Activated T-helper 2 cell treated with anti-CD3 and anti-CD28 coated beads, Interferon-gamma antibody, Interleukin-2, Interleukin-4, amounts not matched to agents 10 μg/mL and 5 μg/mL and 100 μg/mL, durations not matched to agents 14 hours and 24 hours and 36 hours (primary cell): ENCODE data around the gene SELENOP. TPM values are rescaled to one million over a fixed set of nuclear protein-coding genes. Genes with fewer than 3 reads are reported as not detected.
"Not testable (repeated sequence)": the region's sequence is repeated elsewhere in the genome, so short reads cannot be mapped to it uniquely, and the experiment has no call there.

Experiments
- DNase-seq: peaks from one replicate; pipeline ENCODE4 v3.0.0; 2021; ENCODE audit warnings: low spot score
- H3K27ac Mint-ChIP-seq: one replicate; pipeline ENCODE4 v1.8.0; 2021; ENCODE audit warnings: mixed read lengths
- H3K27me3 Mint-ChIP-seq: one replicate; pipeline ENCODE4 v1.8.0; 2021; ENCODE audit warnings: low read depth, mixed read lengths
- H3K36me3 Mint-ChIP-seq: one replicate; pipeline ENCODE4 v1.8.0; 2021; ENCODE audit warnings: low read depth, mixed read lengths
- H3K4me1 Mint-ChIP-seq: one replicate; pipeline ENCODE4 v1.8.0; 2021; ENCODE audit warnings: low read depth, mixed read lengths
- H3K4me3 Mint-ChIP-seq: one replicate; pipeline ENCODE4 v1.8.0; 2021; ENCODE audit warnings: low read depth, mild to moderate bottlenecking, moderate library complexity, mixed read lengths
- H3K9me3 Mint-ChIP-seq: one replicate; pipeline ENCODE4 v1.8.0; 2021; ENCODE audit warnings: mixed read lengths
- intact Hi-C: fragments of 100-400 bp; cut with micrococcal nuclease; formaldehyde crosslinking; loops from one replicate; pipeline ENCODE4 v1.15.1; 2023
- total RNA-seq: library from RNA; stranded (reverse); gene quantifications from 2 replicates; pipeline ENCODE4 v1.2.3, GENCODE V29; 2022

Gene SELENOP
- total RNA-seq, 1 donor from 2014 or later, result not detected

GRCh38 chr5:42819745-42820144 is 8.1 kb upstream of the SELENOP start:
- intact Hi-C loops, result no loop called here
- Mint-ChIP-seq H3K27ac (no peak overlapping the region), H3K4me3 (no peak overlapping the region), H3K27me3 (no peaks in the 10 kb centered on the region), H3K4me1 (no peaks in the 10 kb centered on the region), H3K9me3 (no peaks in the 10 kb centered on the region), H3K36me3 (no peaks in the 10 kb centered on the region)
- DNase-seq, result no peak

GRCh38 chr5:42816546-42816945 is 4.9 kb upstream of the SELENOP start:
- intact Hi-C loops, H3K4me1 Mint-ChIP-seq, H3K9me3 Mint-ChIP-seq, H3K36me3 Mint-ChIP-seq, H3K27ac Mint-ChIP-seq, DNase-seq, H3K27me3 Mint-ChIP-seq, H3K4me3 Mint-ChIP-seq: not testable (repeated sequence)

- Mint-ChIP-seq H3K9me3 (no peaks in the 10 kb centered on the region), H3K4me3 (no peak overlapping the region), H3K27ac (no peak overlapping the region), H3K4me1 (peaks cover 4% of the 10 kb centered on the region), H3K27me3 (no peaks in the 10 kb centered on the region), H3K36me3 (no peaks in the 10 kb centered on the region)
- DNase-seq, result no peak
- intact Hi-C loops, result no loop called here
Observed at GRCh38 chr5:42813533-42813932, 1.8 kb upstream of the SELENOP start.

- intact Hi-C loops, result no loop called here
- H3K9me3 Mint-ChIP-seq, result no peaks in the 10 kb centered on the region
- no peaks in the 10 kb centered on the region for H3K27me3 Mint-ChIP-seq
- no peak for DNase-seq
- H3K27ac Mint-ChIP-seq, result no peak overlapping the region
- H3K36me3 Mint-ChIP-seq, result no peaks in the 10 kb centered on the region
- peaks cover 4% of the 10 kb centered on the region for H3K4me1 Mint-ChIP-seq
- H3K4me3 Mint-ChIP-seq, result no peak overlapping the region
Observed at GRCh38 chr5:42812620-42813019, 928 bp upstream of the SELENOP start.

GRCh38 chr5:42810834-42811590 is 680 bp downstream of the SELENOP start:
- Mint-ChIP-seq H3K4me1 (peaks cover 4% of the 10 kb centered on the region), H3K4me3 (no peak overlapping the region), H3K36me3 (no peaks in the 10 kb centered on the region), H3K27ac (no peak overlapping the region), H3K9me3 (no peaks in the 10 kb centered on the region), H3K27me3 (no peaks in the 10 kb centered on the region)
- intact Hi-C loops, result no loop called here
- DNase-seq, result no peak

GRCh38 chr5:42808888-42809611 is 2.6 kb downstream of the SELENOP start:
- intact Hi-C loops, result no loop called here
- no peaks in the 10 kb centered on the region for H3K27me3 Mint-ChIP-seq
- no peaks in the 10 kb centered on the region for H3K36me3 Mint-ChIP-seq
- no peak overlapping the region for H3K27ac Mint-ChIP-seq
- DNase-seq, result no peak
- H3K4me1 Mint-ChIP-seq, result peaks cover 4% of the 10 kb centered on the region
- H3K4me3 Mint-ChIP-seq, result no peak overlapping the region
- H3K9me3 Mint-ChIP-seq, result no peaks in the 10 kb centered on the region

GRCh38 chr5:42807722-42808447 is 3.8 kb downstream of the SELENOP start:
- H3K36me3 Mint-ChIP-seq, result no peaks in the 10 kb centered on the region
- H3K27me3 Mint-ChIP-seq, result no peaks in the 10 kb centered on the region
- intact Hi-C loops, result no loop called here

GRCh38 chr5:42806701-42807262 is 4.9 kb downstream of the SELENOP start:
- H3K36me3 Mint-ChIP-seq, result no peaks in the 10 kb centered on the region
- no peak overlapping the region for H3K27ac Mint-ChIP-seq
- H3K27me3 Mint-ChIP-seq, result no peaks in the 10 kb centered on the region
- intact Hi-C loops, result no loop called here
- DNase-seq, result no peak
- H3K4me3 Mint-ChIP-seq, result no peak overlapping the region
- H3K9me3 Mint-ChIP-seq, result no peaks in the 10 kb centered on the region
- H3K4me1 Mint-ChIP-seq, result peaks cover 3% of the 10 kb centered on the region

More at GRCh38 chr5:42807722-42808447, 3.8 kb downstream of the SELENOP start:
- Mint-ChIP-seq H3K9me3 (no peaks in the 10 kb centered on the region), H3K27ac (no peak overlapping the region), H3K4me1 (peaks cover 4% of the 10 kb centered on the region), H3K4me3 (no peak overlapping the region)
- no peak for DNase-seq

- H3K36me3 Mint-ChIP-seq, result no peaks in the 10 kb centered on the region
- H3K4me3 Mint-ChIP-seq, result no peak overlapping the region
- no peak for DNase-seq
- H3K27me3 Mint-ChIP-seq, result no peaks in the 10 kb centered on the region
- no peaks in the 10 kb centered on the region for H3K4me1 Mint-ChIP-seq
- no peak overlapping the region for H3K27ac Mint-ChIP-seq
- intact Hi-C loops, result no loop called here
- no peaks in the 10 kb centered on the region for H3K9me3 Mint-ChIP-seq
Observed at GRCh38 chr5:42806004-42806700, 5.5 kb downstream of the SELENOP start.

- H3K27me3 Mint-ChIP-seq, result no peaks in the 10 kb centered on the region
- intact Hi-C loops, result no loop called here
- H3K9me3 Mint-ChIP-seq, result no peaks in the 10 kb centered on the region
- no peaks in the 10 kb centered on the region for H3K4me1 Mint-ChIP-seq
- no peak overlapping the region for H3K27ac Mint-ChIP-seq
- no peaks in the 10 kb centered on the region for H3K36me3 Mint-ChIP-seq
- no peak for DNase-seq
- no peak overlapping the region for H3K4me3 Mint-ChIP-seq
Observed at GRCh38 chr5:42804717-42805339, 6.9 kb downstream of the SELENOP start.

GRCh38 chr5:42801516-42802166 is 10.1 kb downstream of the SELENOP start:
- Mint-ChIP-seq H3K27ac (no peak overlapping the region), H3K4me1 (no peaks in the 10 kb centered on the region), H3K4me3 (no peak overlapping the region), H3K9me3 (peaks cover 4% of the 10 kb centered on the region), H3K27me3 (no peaks in the 10 kb centered on the region), H3K36me3 (peaks cover 8% of the 10 kb centered on the region)
- DNase-seq, result no peak
- intact Hi-C loops, result no loop called here
